ENCODE data around the gene UBQLN4. TPM values are rescaled to one million over a fixed set of nuclear protein-coding genes. Genes with fewer than 3 reads are reported as not detected.
"Not testable (repeated sequence)": the region's sequence is repeated elsewhere in the genome, so short reads cannot be mapped to it uniquely, and the experiment has no call there.

Gene UBQLN4
- total and polyA plus RNA-seq, 12 donors = 15.7 to 32.2 (median 25.4) TPM

DNA sequence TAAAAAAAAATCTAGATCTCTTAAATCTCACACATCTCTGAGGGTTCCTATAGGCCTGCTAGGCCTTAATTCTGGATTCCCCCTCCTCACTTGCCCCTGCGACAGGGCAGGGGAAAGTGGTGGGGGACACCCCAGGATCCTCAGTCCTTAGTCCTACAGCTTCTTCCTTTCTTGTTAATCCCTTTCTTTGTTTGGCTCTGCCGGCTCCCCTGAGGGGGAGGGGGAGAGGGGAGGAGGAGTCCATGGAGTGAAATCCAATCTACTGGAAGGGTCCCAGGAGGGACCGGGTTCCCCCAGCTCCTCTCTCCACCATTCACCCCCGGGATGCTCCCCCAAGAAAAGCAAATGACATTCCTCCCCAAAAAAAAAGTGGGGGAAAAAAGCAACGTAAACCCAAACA is 20.1 kb upstream of the UBQLN4 start:
- DNase-seq (no peak), ATAC-seq (no peak)
- H3K36me3 ChIP-seq = no peaks in the 10 kb centered on the region
- H3K4me1 ChIP-seq = peaks cover 4 to 35% (median 10%) of the 10 kb centered on the region in 9 donors
- no peak overlapping the region for H3K4me3 ChIP-seq
- no peaks in the 10 kb centered on the region for H3K27me3 ChIP-seq
- 63 to 64% methylated on average over 5 of the region's 5 CpGs for WGBS, 2 donors
- H3K27ac ChIP-seq = no peak overlapping the region
- TF ChIP-seq, protein P1, sequence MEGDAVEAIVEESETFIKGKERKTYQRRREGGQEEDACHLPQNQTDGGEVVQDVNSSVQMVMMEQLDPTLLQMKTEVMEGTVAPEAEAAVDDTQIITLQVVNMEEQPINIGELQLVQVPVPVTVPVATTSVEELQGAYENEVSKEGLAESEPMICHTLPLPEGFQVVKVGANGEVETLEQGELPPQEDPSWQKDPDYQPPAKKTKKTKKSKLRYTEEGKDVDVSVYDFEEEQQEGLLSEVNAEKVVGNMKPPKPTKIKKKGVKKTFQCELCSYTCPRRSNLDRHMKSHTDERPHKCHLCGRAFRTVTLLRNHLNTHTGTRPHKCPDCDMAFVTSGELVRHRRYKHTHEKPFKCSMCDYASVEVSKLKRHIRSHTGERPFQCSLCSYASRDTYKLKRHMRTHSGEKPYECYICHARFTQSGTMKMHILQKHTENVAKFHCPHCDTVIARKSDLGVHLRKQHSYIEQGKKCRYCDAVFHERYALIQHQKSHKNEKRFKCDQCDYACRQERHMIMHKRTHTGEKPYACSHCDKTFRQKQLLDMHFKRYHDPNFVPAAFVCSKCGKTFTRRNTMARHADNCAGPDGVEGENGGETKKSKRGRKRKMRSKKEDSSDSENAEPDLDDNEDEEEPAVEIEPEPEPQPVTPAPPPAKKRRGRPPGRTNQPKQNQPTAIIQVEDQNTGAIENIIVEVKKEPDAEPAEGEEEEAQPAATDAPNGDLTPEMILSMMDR (IDR thresholded peaks at IDR 0.05) = no peak
- intact Hi-C loops (cut with DNase I) = no loop called here
- H3K9me3 ChIP-seq = no peaks in the 10 kb centered on the region

DNA sequence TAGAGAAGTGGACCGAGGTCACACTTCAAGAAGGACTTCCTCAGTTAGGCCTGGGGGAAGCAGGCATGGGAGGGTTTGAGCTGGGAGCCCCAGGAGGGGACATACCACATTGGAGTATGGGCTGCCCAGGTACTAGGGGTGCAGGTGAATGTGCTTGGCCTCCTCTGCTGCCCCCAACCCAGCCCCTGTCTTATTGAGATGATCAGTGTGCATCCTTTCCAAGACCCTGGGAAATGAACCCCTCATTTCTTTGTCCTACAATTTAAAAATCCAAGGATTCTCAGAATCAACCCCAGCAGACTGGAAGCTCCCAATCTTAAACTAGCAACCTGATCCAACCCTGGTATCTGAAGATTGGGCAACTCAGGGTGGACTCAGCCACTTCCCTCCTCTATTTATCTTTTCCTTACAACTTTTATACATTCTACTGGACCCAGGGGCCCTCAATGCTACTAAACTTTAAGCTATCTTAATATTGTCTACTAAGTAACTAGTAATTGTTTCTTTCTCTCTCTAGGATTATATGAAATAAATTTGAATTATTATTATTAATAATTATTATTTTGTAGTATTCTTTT is 19.6 kb upstream of the UBQLN4 start:
- Histone ChIP-seq H3K27me3 (no peaks in the 10 kb centered on the region), H3K36me3 (no peaks in the 10 kb centered on the region), H3K27ac (no peak overlapping the region), H3K9me3 (no peaks in the 10 kb centered on the region), H3K4me1 (peaks cover 4 to 35% (median 10%) of the 10 kb centered on the region in 9 donors), H3K4me3 (no peak overlapping the region)
- no peak for DNase-seq
- ATAC-seq = no peak
- intact Hi-C loops (cut with DNase I) = no loop called here
- TF ChIP-seq, protein P1 (IDR thresholded peaks at IDR 0.05) = no peak
- WGBS, 2 donors = 32 to 33% methylated on average over 1 of the region's 1 CpG

DNA sequence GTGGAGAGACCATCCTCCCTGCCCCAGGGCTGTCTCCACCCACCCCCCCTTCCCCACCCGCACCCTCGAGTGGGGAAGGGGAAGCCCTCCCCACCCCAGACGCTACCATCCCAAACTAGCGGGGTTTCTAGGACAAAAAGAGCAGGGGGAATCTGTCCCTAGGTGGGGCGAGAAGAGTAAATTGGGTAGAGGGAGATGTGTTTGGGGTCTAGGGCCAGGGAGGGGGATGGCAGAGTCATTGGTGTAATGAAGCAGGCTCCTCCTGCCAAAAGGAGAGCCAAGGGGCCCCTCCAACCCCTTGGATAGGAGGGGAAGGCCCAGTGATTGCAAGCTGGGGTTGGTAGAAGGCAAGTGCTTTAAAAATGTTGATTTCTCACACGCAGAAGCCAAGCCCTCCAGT is 18.7 kb upstream of the UBQLN4 start:
- TF ChIP-seq, protein P1 (IDR thresholded peaks at IDR 0.05) = no peak

DNA sequence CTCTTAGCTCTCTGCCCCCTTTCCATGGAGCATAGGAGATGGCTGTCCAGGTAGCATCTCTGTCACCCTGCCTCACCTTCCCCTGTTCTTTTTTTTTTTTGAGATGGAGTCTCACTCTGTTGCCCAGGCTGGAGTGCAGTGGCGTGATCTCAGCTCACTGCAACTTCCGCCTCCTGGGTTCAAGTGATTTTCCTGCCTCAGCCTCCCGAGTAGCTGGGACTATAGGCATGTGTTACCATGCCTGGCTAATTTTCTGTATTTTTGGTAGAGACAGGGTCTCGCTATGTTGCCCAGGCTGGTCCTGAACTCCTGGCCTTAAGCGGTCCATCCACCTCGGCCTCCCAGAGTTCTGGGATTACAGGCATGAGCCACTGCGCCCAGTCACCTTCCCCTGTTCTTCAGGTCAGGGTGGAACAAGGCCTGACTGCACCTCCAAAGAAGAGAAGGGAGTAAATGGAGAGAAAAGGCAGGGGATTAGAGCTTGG is 17.8 kb upstream of the UBQLN4 start:
- H3K27me3 ChIP-seq; H3K27ac ChIP-seq; DNase-seq; H3K9me3 ChIP-seq; H3K4me3 ChIP-seq; H3K36me3 ChIP-seq; intact Hi-C loops (cut with DNase I); ATAC-seq: not testable (repeated sequence)
- WGBS, 2 donors = 90 to 93% methylated on average over 7 of the region's 7 CpGs
- H3K4me1 ChIP-seq = peaks cover 4 to 30% (median 10%) of the 10 kb centered on the region in 9 donors

More for the DNA sequence above, 18.7 kb upstream of the UBQLN4 start:
- Histone ChIP-seq H3K27ac (no peak overlapping the region), H3K4me3 (no peak overlapping the region), H3K27me3 (no peaks in the 10 kb centered on the region), H3K36me3 (no peaks in the 10 kb centered on the region), H3K4me1 (peaks cover 4 to 34% (median 10%) of the 10 kb centered on the region in 9 donors), H3K9me3 (no peaks in the 10 kb centered on the region)
- ATAC-seq (no peak), DNase-seq (no peak)
- intact Hi-C loops (cut with DNase I) = no loop called here
- WGBS, 2 donors = 66 to 69% methylated on average over 6 of the region's 6 CpGs

DNA sequence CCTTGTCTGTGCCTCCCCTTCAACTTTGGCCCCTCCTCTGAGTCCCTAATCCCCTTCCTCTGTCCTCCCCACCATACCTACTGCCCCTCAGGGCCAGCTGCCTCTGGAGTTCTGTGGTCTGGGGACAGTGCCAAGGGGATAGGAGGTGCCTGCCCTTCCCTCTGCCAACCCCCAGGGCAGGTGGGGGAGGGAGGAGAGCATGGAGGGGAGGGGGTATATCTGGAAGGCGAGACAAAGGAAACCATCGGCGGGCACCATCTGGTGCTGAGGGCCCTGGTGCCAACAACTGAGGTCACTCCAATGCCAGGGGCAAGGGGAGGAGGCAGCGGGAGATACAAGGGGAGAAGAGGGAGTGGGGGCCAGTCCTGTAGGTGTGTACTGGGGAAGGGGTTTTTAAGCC is 16.9 kb upstream of the UBQLN4 start:
- WGBS, 2 donors = 37 to 41% methylated on average over 4 of the region's 4 CpGs
- H3K27ac ChIP-seq = no peak overlapping the region
- ATAC-seq = peak in 3 of 8 donors; percentile 6 to 37 (median 11)

More for the DNA sequence above, 16.9 kb upstream of the UBQLN4 start:
- intact Hi-C loops (cut with DNase I) = no loop called here
- Histone ChIP-seq H3K36me3 (no peaks in the 10 kb centered on the region), H3K27me3 (no peaks in the 10 kb centered on the region), H3K4me1 (peaks cover 0 to 21% (median 4%) of the 10 kb centered on the region in 9 donors), H3K4me3 (no peak overlapping the region), H3K9me3 (no peaks in the 10 kb centered on the region)
- TF ChIP-seq, protein P1 (IDR thresholded peaks at IDR 0.05) = no peak
- DNase-seq = no peak
